22Rv1 (cell line): ENCODE results near the gene CLMP.

ENCODE experiments used
- H3K27ac ChIP-seq: fragments of 450-650 bp; 2 replicates; pipeline ENCODE4 v1.5.1; 2017
- CTCF ChIP-seq: fragments of 450-650 bp; IDR thresholded peaks from 2 replicates; pipeline ENCODE4 v1.5.1; 2017; ENCODE audit warnings: mild to moderate bottlenecking
- ZFX ChIP-seq: fragments of 450-650 bp; IDR thresholded peaks from 2 replicates; pipeline ENCODE4 v1.6.1; 2017; ENCODE audit warnings: antibody characterized with exemption, borderline replicate concordance

The CLMP gene

DNA sequence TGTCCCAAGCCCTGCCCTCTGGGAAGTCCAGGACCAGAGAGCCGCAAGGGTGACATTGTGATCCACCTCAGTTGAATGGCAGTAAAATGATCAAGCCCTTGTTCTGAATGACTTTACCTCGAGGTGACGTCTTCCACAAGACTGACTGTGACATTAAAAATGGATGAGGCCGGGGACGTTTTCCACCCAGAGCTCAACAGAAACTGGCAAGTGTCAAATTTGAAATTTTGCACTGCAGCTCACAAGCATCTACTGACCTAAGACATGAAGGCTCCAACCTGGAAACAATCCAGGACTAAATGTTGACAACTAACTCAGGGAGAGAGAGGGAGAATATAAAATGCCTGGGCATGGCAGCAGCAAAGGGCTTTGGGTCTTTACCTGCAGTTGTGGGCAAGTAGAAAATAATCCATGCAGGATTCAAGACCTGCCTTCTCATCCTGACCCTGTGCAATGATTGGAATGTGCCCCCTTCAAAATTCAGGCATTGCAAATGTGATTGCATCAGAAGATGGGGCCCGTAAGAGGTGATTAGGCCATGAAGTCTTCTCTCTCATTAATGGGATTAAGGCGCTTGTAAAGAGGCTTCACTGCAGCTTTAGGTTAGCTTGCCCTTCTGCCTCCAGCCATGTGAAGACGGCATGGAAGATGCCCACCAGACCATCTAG lies 33.6 kb upstream of the CLMP start:
- H3K27ac ChIP-seq: no peak overlapping the region
- no peak for TF ChIP-seq CTCF

GRCh38 chr11:123227763-123228495 lies 32.9 kb upstream of the CLMP start:
- H3K27ac ChIP-seq: no peak overlapping the region
- no peak for TF ChIP-seq ZFX
- TF ChIP-seq CTCF: no peak

DNA sequence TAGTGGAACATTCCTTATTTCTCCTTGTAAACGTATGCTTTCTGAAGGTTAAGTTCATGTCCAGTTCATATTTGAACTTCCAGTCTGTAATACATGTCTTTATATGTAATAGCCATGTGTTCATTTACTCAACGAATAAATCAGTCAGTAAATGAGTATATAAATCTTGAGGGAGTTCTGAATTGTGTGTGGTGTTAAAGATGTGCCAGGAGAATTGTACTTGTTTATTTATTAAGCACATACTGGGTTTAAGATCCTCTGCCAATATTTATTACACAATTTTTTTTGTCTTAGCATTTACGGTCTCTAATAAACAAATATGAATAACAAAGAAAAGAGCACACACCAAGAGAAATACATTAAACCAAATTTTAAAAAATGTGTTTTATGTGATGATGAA lies 26.5 kb upstream of the CLMP start:
- H3K27ac ChIP-seq: no peak overlapping the region
- no peak for TF ChIP-seq ZFX
- TF ChIP-seq CTCF: no peak

DNA sequence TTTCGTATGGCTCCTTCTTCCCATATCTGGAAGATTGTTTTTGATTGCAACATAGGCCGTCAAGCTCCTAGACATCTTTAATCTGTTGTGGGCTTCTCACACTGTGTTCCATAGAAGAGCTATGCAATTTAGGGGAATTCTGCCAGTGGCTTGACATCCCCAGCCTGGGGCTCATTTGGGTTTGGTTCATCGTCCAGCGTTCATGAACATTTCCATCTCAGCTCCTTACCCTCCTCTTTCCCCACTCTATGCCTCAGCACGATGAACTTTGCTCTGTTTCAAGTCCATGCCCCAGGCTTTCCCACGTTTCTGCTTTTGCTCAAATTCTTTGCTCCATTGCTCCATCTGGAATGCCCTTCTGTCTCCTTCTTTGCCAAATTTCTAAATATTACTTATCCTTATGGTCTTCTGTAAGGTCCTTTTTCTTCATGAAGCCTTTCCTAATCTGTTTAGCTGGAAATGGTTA lies 26.1 kb upstream of the CLMP start:
- H3K27ac ChIP-seq: no peak overlapping the region
- no peak for TF ChIP-seq CTCF
- no peak for TF ChIP-seq ZFX

DNA sequence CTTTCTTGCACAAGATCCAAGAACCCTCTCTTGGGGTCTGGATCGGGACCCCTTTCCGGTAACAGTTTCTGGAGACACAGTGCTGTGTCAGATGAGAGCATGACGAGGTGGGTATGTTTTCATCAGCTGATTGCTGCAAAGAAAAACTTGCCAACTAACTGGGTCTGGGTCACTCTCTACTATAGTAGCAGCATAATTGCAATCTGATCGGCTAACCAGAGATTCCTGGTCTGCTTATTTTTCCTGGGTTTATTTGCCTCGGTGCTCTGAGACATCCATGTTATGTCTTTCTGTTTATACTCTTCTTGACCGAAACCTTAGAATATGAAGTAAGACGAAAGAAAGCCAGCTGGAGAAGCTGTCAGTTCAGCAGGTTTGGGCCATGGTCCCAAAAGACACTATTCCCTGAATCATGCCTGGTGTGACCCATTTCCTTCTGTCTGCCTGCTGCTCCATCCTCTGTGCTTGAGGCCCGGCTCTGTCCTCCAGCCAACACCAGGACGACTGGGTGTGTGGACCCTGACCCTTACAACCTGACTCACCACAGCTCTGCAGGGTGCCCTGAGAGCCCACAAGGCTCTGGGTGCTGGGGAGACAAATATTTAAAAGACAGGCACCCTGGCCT lies 24.1 kb upstream of the CLMP start:
- TF ChIP-seq CTCF (no peak), ZFX (no peak)
- no peak overlapping the region for H3K27ac ChIP-seq

- no peak overlapping the region for H3K27ac ChIP-seq
- TF ChIP-seq ZFX (no peak), CTCF (no peak)
These were observed 23.4 kb upstream of the CLMP start for GRCh38 chr11:123218451-123218850.

GRCh38 chr11:123217897-123218296 lies 22.8 kb upstream of the CLMP start:
- TF ChIP-seq CTCF (no peak), ZFX (no peak)
- H3K27ac ChIP-seq: no peak overlapping the region
